Measurements from ENCODE around the gene ARGLU1.

ARGLU1 gene

DNA sequence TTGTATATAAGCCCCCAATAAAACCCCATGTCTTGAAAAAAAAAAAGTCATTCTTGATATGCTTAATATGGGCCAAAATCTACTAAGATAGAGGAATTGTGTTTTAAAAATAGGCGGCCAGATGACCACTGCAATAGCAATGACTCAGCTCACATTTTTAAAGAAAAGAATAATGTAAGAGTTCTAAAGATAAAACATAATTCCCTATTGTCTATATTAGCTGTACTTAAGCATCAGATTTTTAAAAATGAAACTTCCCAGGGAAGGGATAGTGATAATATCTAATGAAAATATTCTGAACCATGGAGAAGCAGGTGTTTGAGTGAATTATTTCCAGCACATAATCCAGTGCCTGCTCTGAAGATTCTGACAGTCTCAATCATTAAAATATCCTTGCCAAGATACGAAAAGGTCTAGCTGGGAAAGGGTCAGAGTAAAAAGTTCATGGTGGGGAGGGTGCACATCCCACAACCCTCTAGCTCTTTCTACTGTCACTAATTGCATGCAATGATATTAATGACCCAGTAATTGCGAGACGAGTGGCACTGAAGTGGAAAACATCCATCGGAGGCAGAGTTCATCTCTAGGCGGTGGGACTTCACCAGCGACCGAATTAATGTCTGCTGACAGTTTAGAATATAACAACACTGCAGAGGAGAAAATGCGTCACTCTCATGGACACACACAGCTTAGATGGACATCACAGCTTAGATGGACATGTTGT, 64.0 kb downstream of the ARGLU1 start:
- H3K27ac ChIP-seq, result no peak overlapping the region

DNA sequence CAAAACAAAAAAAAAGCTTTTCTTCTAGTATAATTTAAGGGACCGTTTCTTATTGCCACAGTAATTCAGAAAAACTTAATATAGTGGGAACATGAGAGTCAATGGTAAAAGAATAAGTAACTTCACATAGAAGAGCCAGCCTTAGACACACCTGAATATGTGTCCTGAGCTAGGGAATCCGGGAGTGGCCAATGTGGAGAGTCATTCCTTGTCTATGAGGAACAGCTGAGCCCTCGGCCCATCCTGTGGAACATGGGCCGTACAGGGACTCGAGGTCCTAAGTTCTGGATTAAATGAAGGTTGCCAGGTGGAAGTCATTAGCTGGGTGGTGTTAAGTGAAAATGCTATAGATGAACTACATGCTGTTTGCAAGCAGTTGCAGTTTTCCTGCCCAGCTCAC, 64.7 kb downstream of the ARGLU1 start:
- TF ChIP-seq, protein P1, sequence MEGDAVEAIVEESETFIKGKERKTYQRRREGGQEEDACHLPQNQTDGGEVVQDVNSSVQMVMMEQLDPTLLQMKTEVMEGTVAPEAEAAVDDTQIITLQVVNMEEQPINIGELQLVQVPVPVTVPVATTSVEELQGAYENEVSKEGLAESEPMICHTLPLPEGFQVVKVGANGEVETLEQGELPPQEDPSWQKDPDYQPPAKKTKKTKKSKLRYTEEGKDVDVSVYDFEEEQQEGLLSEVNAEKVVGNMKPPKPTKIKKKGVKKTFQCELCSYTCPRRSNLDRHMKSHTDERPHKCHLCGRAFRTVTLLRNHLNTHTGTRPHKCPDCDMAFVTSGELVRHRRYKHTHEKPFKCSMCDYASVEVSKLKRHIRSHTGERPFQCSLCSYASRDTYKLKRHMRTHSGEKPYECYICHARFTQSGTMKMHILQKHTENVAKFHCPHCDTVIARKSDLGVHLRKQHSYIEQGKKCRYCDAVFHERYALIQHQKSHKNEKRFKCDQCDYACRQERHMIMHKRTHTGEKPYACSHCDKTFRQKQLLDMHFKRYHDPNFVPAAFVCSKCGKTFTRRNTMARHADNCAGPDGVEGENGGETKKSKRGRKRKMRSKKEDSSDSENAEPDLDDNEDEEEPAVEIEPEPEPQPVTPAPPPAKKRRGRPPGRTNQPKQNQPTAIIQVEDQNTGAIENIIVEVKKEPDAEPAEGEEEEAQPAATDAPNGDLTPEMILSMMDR (IDR thresholded peaks at IDR 0.05), result no peak
- H3K27ac ChIP-seq, result no peak overlapping the region
- H3K9ac ChIP-seq, result no peak overlapping the region
- H2AFZ ChIP-seq, result no peak overlapping the region
- H3K4me1 ChIP-seq, result no peaks in the 10 kb centered on the region
- H3K36me3 ChIP-seq (ENCODE audit: control insufficient read depth, insufficient read depth, low read length), result no peaks in the 10 kb centered on the region
- no peak overlapping the region for H3K4me3 ChIP-seq (ENCODE audit: low read depth, low read length)
- no peak overlapping the region for H3K4me2 ChIP-seq (ENCODE audit: low read length)
- H3K27me3 ChIP-seq (ENCODE audit: control insufficient read depth, insufficient read depth, low read length), result no peaks in the 10 kb centered on the region
- no peaks in the 10 kb centered on the region for H3K79me2 ChIP-seq
- H3K9me3 ChIP-seq (ENCODE audit: control insufficient read depth, low read length), result no peaks in the 10 kb centered on the region

More for the DNA sequence above, 64.0 kb downstream of the ARGLU1 start:
- H3K4me2 ChIP-seq (ENCODE audit: low read length), result no peak overlapping the region
- no peaks in the 10 kb centered on the region for H3K36me3 ChIP-seq (ENCODE audit: control insufficient read depth, insufficient read depth, low read length)
- H3K4me1 ChIP-seq, result no peaks in the 10 kb centered on the region
- H3K9me3 ChIP-seq (ENCODE audit: control insufficient read depth, low read length), result no peaks in the 10 kb centered on the region
- H3K9ac ChIP-seq, result no peak overlapping the region
- H3K79me2 ChIP-seq, result no peaks in the 10 kb centered on the region
- no peak overlapping the region for H3K4me3 ChIP-seq (ENCODE audit: low read depth, low read length)
- H2AFZ ChIP-seq, result no peak overlapping the region
- H3K27me3 ChIP-seq (ENCODE audit: control insufficient read depth, insufficient read depth, low read length), result no peaks in the 10 kb centered on the region
- TF ChIP-seq, protein P1 (IDR thresholded peaks at IDR 0.05), result no peak

GRCh38 chr13:106500445-106500844, 67.5 kb downstream of the ARGLU1 start:
- Histone ChIP-seq H3K36me3 (ENCODE audit: control insufficient read depth, insufficient read depth, low read length) (no peaks in the 10 kb centered on the region), H3K9me3 (ENCODE audit: control insufficient read depth, low read length) (no peaks in the 10 kb centered on the region), H3K4me1 (no peaks in the 10 kb centered on the region), H3K9ac (no peak overlapping the region), H2AFZ (no peak overlapping the region), H3K27ac (no peak overlapping the region), H3K4me3 (ENCODE audit: low read depth, low read length) (no peak overlapping the region), H3K79me2 (no peaks in the 10 kb centered on the region), H3K4me2 (ENCODE audit: low read length) (no peak overlapping the region), H3K27me3 (ENCODE audit: control insufficient read depth, insufficient read depth, low read length) (no peaks in the 10 kb centered on the region)
- TF ChIP-seq, protein P1 (IDR thresholded peaks at IDR 0.05), result no peak

DNA sequence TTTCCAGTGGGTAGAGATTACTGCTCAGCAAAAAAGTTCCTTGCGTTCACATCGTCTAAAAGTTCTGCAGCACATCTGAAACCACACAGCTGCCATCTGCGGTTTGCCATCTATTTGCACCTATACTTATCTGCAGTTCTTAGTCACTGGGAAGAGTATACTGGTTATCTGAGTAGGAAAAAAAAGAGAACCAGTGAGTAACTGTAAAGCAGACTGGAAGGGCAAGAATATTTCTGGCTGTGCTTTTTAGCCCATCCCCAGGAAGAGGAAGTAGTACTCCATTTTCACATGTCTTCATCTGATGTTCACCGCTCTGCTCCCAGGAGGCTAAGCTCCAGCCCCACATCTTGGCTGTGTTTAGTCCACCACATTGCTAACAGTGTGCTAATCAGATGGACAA, 68.0 kb downstream of the ARGLU1 start:
- TF ChIP-seq, protein P1 (IDR thresholded peaks at IDR 0.05), result no peak
- Histone ChIP-seq H2AFZ (no peak overlapping the region), H3K9me3 (ENCODE audit: control insufficient read depth, low read length) (no peaks in the 10 kb centered on the region), H3K27me3 (ENCODE audit: control insufficient read depth, insufficient read depth, low read length) (no peaks in the 10 kb centered on the region), H3K4me2 (ENCODE audit: low read length) (no peak overlapping the region), H3K9ac (no peak overlapping the region), H3K4me1 (no peaks in the 10 kb centered on the region), H3K79me2 (no peaks in the 10 kb centered on the region), H3K36me3 (ENCODE audit: control insufficient read depth, insufficient read depth, low read length) (no peaks in the 10 kb centered on the region), H3K27ac (no peak overlapping the region), H3K4me3 (ENCODE audit: low read depth, low read length) (no peak overlapping the region)

GRCh38 chr13:106499113-106499512, 68.8 kb downstream of the ARGLU1 start:
- H3K36me3 ChIP-seq (ENCODE audit: control insufficient read depth, insufficient read depth, low read length), result no peaks in the 10 kb centered on the region
- H3K79me2 ChIP-seq, result no peaks in the 10 kb centered on the region
- H2AFZ ChIP-seq, result no peak overlapping the region
- no peaks in the 10 kb centered on the region for H3K4me1 ChIP-seq
- H3K9me3 ChIP-seq (ENCODE audit: control insufficient read depth, low read length), result no peaks in the 10 kb centered on the region
- no peaks in the 10 kb centered on the region for H3K27me3 ChIP-seq (ENCODE audit: control insufficient read depth, insufficient read depth, low read length)
- no peak overlapping the region for H3K27ac ChIP-seq
- H3K4me3 ChIP-seq (ENCODE audit: low read depth, low read length), result no peak overlapping the region
- TF ChIP-seq, protein P1 (IDR thresholded peaks at IDR 0.05), result no peak
- H3K9ac ChIP-seq, result no peak overlapping the region
- no peak overlapping the region for H3K4me2 ChIP-seq (ENCODE audit: low read length)
